Neural progenitor cell (in vitro differentiated cells): ENCODE measurements around the gene MRPS15. TPM values are rescaled to one million over a fixed set of nuclear protein-coding genes. Genes with fewer than 3 reads are reported as not detected.

Experiments used
- DNase-seq: peaks from one replicate; pipeline ENCODE4 v3.0.0-alpha.2; 2016; ENCODE audit warnings: low spot score
- H2AFZ ChIP-seq: fragments of 200-600 bp; sonication (generic); replicated peaks from 2 replicates; pipeline ENCODE4 v1.6.1; 2016; ENCODE audit warnings: antibody characterized with exemption
- H3F3A ChIP-seq: fragments of 200-600 bp; sonication (generic); 2 replicates; pipeline ENCODE4 v1.6.1; 2016; ENCODE audit warnings: antibody characterized with exemption, low read depth
- H3K27ac ChIP-seq: fragments of 200-600 bp; sonication (generic); 2 replicates; pipeline ENCODE4 v1.5.1; 2016; ENCODE audit warnings: mild to moderate bottlenecking
- H3K27me3 ChIP-seq: fragments of 200-600 bp; sonication (generic); 2 replicates; pipeline ENCODE4 v1.6.1; 2016; ENCODE audit warnings: mild to moderate bottlenecking, moderate library complexity
- H3K36me3 ChIP-seq: fragments of 200-600 bp; sonication (generic); 2 replicates; pipeline ENCODE4 v1.5.1; 2016
- H3K4me1 ChIP-seq: fragments of 200-600 bp; sonication (generic); 2 replicates; pipeline ENCODE4 v1.6.1; 2016; ENCODE audit warnings: mixed run types
- H3K4me2 ChIP-seq: fragments of 200-600 bp; sonication (generic); 2 replicates; pipeline ENCODE4 v1.6.1; 2016
- H3K4me3 ChIP-seq: fragments of 200-600 bp; sonication (generic); 2 replicates; pipeline ENCODE4 v1.5.1; 2016
- H3K79me2 ChIP-seq: fragments of 200-600 bp; sonication (generic); 2 replicates; pipeline ENCODE4 v1.6.1; 2016; ENCODE audit warnings: low read depth
- H3K9ac ChIP-seq: fragments of 200-600 bp; sonication (generic); 2 replicates; pipeline ENCODE4 v1.6.1; 2016
- H3K9me3 ChIP-seq: fragments of 200-600 bp; sonication (generic); 2 replicates; pipeline ENCODE4 v1.5.1; 2016; ENCODE audit warnings: low read depth
- H4K20me1 ChIP-seq: fragments of 200-600 bp; sonication (generic); 2 replicates; pipeline ENCODE4 v1.6.1; 2016; ENCODE audit warnings: low read depth
- H3K27ac Mint-ChIP-seq: 3 replicates; pipeline ENCODE4 v1.8.0; 2021; ENCODE audit warnings: mixed read lengths
- H3K27me3 Mint-ChIP-seq: 2 replicates; pipeline ENCODE4 v1.8.0; 2022; ENCODE audit warnings: low read depth, mild to moderate bottlenecking, inconsistent platforms, moderate library complexity, mixed read lengths; ENCODE audit not compliant: insufficient read depth
- H3K36me3 Mint-ChIP-seq: 3 replicates; pipeline ENCODE4 v1.8.0; 2021; ENCODE audit warnings: mixed read lengths
- H3K4me1 Mint-ChIP-seq: 3 replicates; pipeline ENCODE4 v1.8.0; 2021; ENCODE audit warnings: mixed read lengths
- H3K4me3 Mint-ChIP-seq: 3 replicates; pipeline ENCODE4 v1.8.0; 2021; ENCODE audit warnings: mild to moderate bottlenecking, moderate library complexity, mixed read lengths
- H3K9me3 Mint-ChIP-seq: 3 replicates; pipeline ENCODE4 v1.8.0; 2020; ENCODE audit warnings: mixed read lengths
- EZH2 ChIP-seq: fragments of 200-600 bp; sonication (generic); IDR thresholded peaks from 2 replicates; pipeline ENCODE4 v1.6.1; 2017; ENCODE audit warnings: antibody characterized with exemption, mild to moderate bottlenecking, moderate library complexity
- EZH2phosphoT487 ChIP-seq: fragments of 200-600 bp; sonication (generic); IDR thresholded peaks from 2 replicates; pipeline ENCODE4 v1.6.1; 2017; ENCODE audit warnings: antibody characterized with exemption
- total RNA-seq: library from RNA; depleted of rRNA; stranded (reverse); fragments of >200 nt; gene quantifications from 2 replicates; pipeline ENCODE4 v1.2.3, GENCODE V29; 2015; ENCODE audit warnings: low replicate concordance
- TF ChIP-seq, protein P1 (sequence below): fragments of 200-600 bp; sonication (generic); IDR thresholded peaks from 2 replicates; pipeline ENCODE4 v1.5.1; 2017; ENCODE audit warnings: antibody characterized with exemption, mild to moderate bottlenecking

The MRPS15 gene
- total RNA-seq, 1 donor from 2014 or later = 109 TPM

DNA sequence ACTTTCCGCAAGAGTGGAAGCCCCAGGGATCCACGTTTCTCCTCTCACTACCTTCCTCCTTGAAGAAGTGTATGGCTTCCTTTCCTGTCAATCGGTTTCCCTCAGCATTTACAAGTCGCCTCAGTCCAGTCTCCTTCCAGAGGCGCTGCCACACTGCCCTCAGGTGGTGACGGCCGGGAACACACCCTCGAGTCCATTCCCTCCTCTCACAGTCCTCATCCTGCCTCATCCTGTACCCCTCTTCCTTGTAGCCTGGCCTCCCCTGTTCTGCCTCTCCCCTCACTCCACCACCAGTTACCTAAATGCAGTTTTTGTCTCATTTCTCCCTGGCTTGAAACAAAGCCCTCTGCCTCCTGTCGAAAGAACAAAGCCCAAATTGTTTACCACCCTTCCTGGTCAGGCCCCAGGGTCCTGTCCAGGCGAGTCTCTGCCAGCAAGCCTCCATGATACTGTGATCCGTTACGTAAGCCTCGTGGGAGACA is 43.3 kb downstream of the MRPS15 start:
- no peaks in the 10 kb centered on the region for H3F3A ChIP-seq
- TF ChIP-seq, protein P1, sequence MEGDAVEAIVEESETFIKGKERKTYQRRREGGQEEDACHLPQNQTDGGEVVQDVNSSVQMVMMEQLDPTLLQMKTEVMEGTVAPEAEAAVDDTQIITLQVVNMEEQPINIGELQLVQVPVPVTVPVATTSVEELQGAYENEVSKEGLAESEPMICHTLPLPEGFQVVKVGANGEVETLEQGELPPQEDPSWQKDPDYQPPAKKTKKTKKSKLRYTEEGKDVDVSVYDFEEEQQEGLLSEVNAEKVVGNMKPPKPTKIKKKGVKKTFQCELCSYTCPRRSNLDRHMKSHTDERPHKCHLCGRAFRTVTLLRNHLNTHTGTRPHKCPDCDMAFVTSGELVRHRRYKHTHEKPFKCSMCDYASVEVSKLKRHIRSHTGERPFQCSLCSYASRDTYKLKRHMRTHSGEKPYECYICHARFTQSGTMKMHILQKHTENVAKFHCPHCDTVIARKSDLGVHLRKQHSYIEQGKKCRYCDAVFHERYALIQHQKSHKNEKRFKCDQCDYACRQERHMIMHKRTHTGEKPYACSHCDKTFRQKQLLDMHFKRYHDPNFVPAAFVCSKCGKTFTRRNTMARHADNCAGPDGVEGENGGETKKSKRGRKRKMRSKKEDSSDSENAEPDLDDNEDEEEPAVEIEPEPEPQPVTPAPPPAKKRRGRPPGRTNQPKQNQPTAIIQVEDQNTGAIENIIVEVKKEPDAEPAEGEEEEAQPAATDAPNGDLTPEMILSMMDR = peak; percentile 84
- TF ChIP-seq EZH2phosphoT487 (no peak), EZH2 (no peak)
- no peaks in the 10 kb centered on the region for H3K79me2 ChIP-seq
- no peak overlapping the region for H2AFZ ChIP-seq
- H3K27ac ChIP-seq = no peak overlapping the region
- H3K4me3 ChIP-seq = no peak overlapping the region
- Mint-ChIP-seq H3K9me3 (no peaks in the 10 kb centered on the region), H3K27me3 (peaks cover 9% of the 10 kb centered on the region), H3K4me1 (peaks cover 8% of the 10 kb centered on the region), H3K36me3 (peaks cover 9% of the 10 kb centered on the region), H3K4me3 (peak overlapping the region; percentile 49), H3K27ac (peak overlapping the region; percentile 65)
- DNase-seq = peak; percentile 87
- H4K20me1 ChIP-seq = no peaks in the 10 kb centered on the region
- no peaks in the 10 kb centered on the region for H3K4me1 ChIP-seq
- no peaks in the 10 kb centered on the region for H3K36me3 ChIP-seq
- no peak overlapping the region for H3K4me2 ChIP-seq
- H3K27me3 ChIP-seq = no peaks in the 10 kb centered on the region
- H3K9me3 ChIP-seq = no peaks in the 10 kb centered on the region
- H3K9ac ChIP-seq = no peak overlapping the region

- no peaks in the 10 kb centered on the region for H4K20me1 ChIP-seq
- no peaks in the 10 kb centered on the region for H3F3A ChIP-seq
- no peaks in the 10 kb centered on the region for H3K27me3 ChIP-seq
- no peak overlapping the region for H3K4me2 ChIP-seq
- Mint-ChIP-seq H3K27me3 (peaks cover 8% of the 10 kb centered on the region), H3K4me3 (no peak overlapping the region), H3K27ac (peak overlapping the region; percentile 65), H3K36me3 (peaks cover 9% of the 10 kb centered on the region), H3K4me1 (peaks cover 8% of the 10 kb centered on the region), H3K9me3 (no peaks in the 10 kb centered on the region)
- no peaks in the 10 kb centered on the region for H3K36me3 ChIP-seq
- TF ChIP-seq EZH2phosphoT487 = no peak
- TF ChIP-seq, protein P1 = no peak
- TF ChIP-seq EZH2 = no peak
- H2AFZ ChIP-seq = no peak overlapping the region
- H3K9ac ChIP-seq = no peak overlapping the region
- H3K27ac ChIP-seq = no peak overlapping the region
- no peaks in the 10 kb centered on the region for H3K79me2 ChIP-seq
- H3K4me1 ChIP-seq = no peaks in the 10 kb centered on the region
- H3K4me3 ChIP-seq = no peak overlapping the region
- no peaks in the 10 kb centered on the region for H3K9me3 ChIP-seq
- no peak for DNase-seq
Measured at GRCh38 chr1:36420409-36420808, 43.8 kb downstream of the MRPS15 start.

- H3K27ac ChIP-seq = no peak overlapping the region
- H3K4me3 Mint-ChIP-seq = no peak overlapping the region
- no peak for DNase-seq
- H3K36me3 Mint-ChIP-seq = peaks cover 9% of the 10 kb centered on the region
- peaks cover 7% of the 10 kb centered on the region for H3K27me3 Mint-ChIP-seq
- no peaks in the 10 kb centered on the region for H3K27me3 ChIP-seq
- no peak overlapping the region for H3K9ac ChIP-seq
- no peaks in the 10 kb centered on the region for H3F3A ChIP-seq
- H3K4me1 ChIP-seq = no peaks in the 10 kb centered on the region
- peaks cover 8% of the 10 kb centered on the region for H3K4me1 Mint-ChIP-seq
- H3K9me3 ChIP-seq = no peaks in the 10 kb centered on the region
- no peaks in the 10 kb centered on the region for H3K9me3 Mint-ChIP-seq
- no peaks in the 10 kb centered on the region for H3K36me3 ChIP-seq
- no peak overlapping the region for H3K4me2 ChIP-seq
- H2AFZ ChIP-seq = no peak overlapping the region
- TF ChIP-seq EZH2 (no peak), EZH2phosphoT487 (no peak)
- TF ChIP-seq, protein P1 = no peak
- H3K4me3 ChIP-seq = no peak overlapping the region
- no peaks in the 10 kb centered on the region for H4K20me1 ChIP-seq
- H3K27ac Mint-ChIP-seq = no peak overlapping the region
- no peaks in the 10 kb centered on the region for H3K79me2 ChIP-seq
Measured at GRCh38 chr1:36419569-36419968, 44.6 kb downstream of the MRPS15 start.
